ENCODE results near the gene ZNF107.
"Not testable (repeated sequence)": the region's sequence is repeated elsewhere in the genome, so short reads cannot be mapped to it uniquely, and the experiment has no call there.

Gene ZNF107

GRCh38 chr7:64738403-64738802 lies 72.5 kb downstream of the ZNF107 start:
- not testable (repeated sequence) for DNase-seq

GRCh38 chr7:64738953-64739352 lies 73.0 kb downstream of the ZNF107 start:
- not testable (repeated sequence) for DNase-seq

- DNase-seq, result no peak
Observed at GRCh38 chr7:64744680-64745079, 78.7 kb downstream of the ZNF107 start.

- DNase-seq, result no peak
Observed at GRCh38 chr7:64747802-64748201, 81.9 kb downstream of the ZNF107 start.

GRCh38 chr7:64753032-64753431 lies 87.1 kb downstream of the ZNF107 start:
- no peak for DNase-seq

- DNase-seq, result no peak
Observed at GRCh38 chr7:64755865-64756264, 89.9 kb downstream of the ZNF107 start.

GRCh38 chr7:64758151-64758550 lies 92.2 kb downstream of the ZNF107 start:
- DNase-seq, result no peak
